Dendritic cell treated with granulocyte-macrophage colony-stimulating factor and Interleukin-4, amounts not matched to agents 40 ng/mL and 50 ng/mL, for 4 days (primary cell): ENCODE results near the gene SPCS2.
"Not testable (repeated sequence)": the region's sequence is repeated elsewhere in the genome, so short reads cannot be mapped to it uniquely, and the experiment has no call there.

ENCODE experiments used
- H3K27ac Mint-ChIP-seq: one replicate; pipeline ENCODE4 v1.8.0; 2022; ENCODE audit warnings: mild to moderate bottlenecking, mixed read lengths
- H3K27me3 Mint-ChIP-seq: one replicate; pipeline ENCODE4 v1.8.0; 2022; ENCODE audit warnings: mild to moderate bottlenecking, mixed read lengths
- H3K36me3 Mint-ChIP-seq: one replicate; pipeline ENCODE4 v1.8.0; 2022; ENCODE audit warnings: low read depth, mixed read lengths
- H3K4me1 Mint-ChIP-seq: one replicate; pipeline ENCODE4 v1.8.0; 2022; ENCODE audit warnings: low read depth, mixed read lengths
- H3K4me3 Mint-ChIP-seq: one replicate; pipeline ENCODE4 v1.8.0; 2022; ENCODE audit warnings: mild to moderate bottlenecking, moderate library complexity, mixed read lengths
- H3K9me3 Mint-ChIP-seq: one replicate; pipeline ENCODE4 v1.8.0; 2022; ENCODE audit warnings: mixed read lengths
- intact Hi-C: fragments of 100-400 bp; cut with micrococcal nuclease; formaldehyde crosslinking; loops from one replicate; pipeline ENCODE4 v1.15.0; 2022

Gene SPCS2

DNA sequence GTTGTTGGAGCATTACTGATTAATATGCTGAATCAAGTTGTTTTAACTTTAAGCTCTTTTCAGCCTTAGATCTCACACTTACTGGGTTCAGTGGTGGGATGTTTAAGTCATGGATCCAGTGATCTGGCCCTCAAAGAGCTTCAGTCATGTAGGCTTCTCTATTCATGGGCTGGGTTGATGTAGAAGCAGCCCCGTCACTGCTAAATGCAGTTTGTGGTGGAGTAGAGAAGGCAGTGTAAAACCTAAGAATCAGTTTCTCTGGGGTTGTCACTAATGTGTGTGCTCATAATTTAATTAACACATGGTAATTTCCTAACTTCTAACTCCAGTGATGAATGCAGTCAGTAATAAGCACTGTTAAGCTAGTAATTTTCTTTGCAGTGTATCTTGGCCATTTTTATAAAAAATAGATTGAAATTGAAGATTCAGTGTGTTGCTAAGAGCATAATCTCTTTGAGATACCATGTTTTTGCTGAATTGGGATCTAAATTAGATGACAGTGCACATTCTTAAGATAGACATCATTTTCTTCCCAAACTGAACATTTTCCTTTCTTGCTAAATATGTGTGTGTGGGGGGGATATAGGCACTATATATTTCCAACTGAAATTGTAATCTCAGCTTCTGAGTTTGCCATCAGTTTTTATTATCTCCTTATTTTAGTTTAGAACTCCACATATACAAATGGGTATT is 9.0 kb downstream of the SPCS2 start:
- Mint-ChIP-seq H3K27ac (peak overlapping the region; percentile 31), H3K4me3 (no peak overlapping the region)

DNA sequence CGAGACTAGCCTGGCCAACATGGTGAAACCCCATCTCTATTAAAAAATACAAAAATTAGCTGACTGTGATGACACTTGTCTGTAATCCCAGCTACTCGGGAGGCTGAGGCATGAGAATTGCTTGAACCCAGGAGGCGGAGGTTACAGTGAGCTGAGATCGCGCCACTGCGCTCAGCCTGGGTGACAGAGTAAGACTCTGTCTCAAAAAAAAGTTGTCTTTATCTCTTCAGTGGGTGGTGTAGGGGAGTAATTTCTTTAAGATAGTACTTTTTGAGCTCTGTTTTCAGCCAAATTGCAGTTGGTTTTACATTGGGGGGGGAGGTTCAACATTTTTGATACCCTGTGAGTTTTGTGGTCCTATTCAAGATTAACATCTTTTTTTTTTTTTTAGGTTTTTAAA is 11.1 kb downstream of the SPCS2 start:
- intact Hi-C loops, H3K27ac Mint-ChIP-seq, H3K4me3 Mint-ChIP-seq, H3K27me3 Mint-ChIP-seq, H3K9me3 Mint-ChIP-seq: not testable (repeated sequence)
- peaks cover 72% of the 10 kb centered on the region for H3K4me1 Mint-ChIP-seq
- H3K36me3 Mint-ChIP-seq = peaks cover 74% of the 10 kb centered on the region

More for the DNA sequence above, 9.0 kb downstream of the SPCS2 start:
- H3K36me3 Mint-ChIP-seq = peaks cover 80% of the 10 kb centered on the region
- H3K4me1 Mint-ChIP-seq = peaks cover 63% of the 10 kb centered on the region
- intact Hi-C loops = no loop called here
- H3K9me3 Mint-ChIP-seq = no peaks in the 10 kb centered on the region
- H3K27me3 Mint-ChIP-seq = no peaks in the 10 kb centered on the region

DNA sequence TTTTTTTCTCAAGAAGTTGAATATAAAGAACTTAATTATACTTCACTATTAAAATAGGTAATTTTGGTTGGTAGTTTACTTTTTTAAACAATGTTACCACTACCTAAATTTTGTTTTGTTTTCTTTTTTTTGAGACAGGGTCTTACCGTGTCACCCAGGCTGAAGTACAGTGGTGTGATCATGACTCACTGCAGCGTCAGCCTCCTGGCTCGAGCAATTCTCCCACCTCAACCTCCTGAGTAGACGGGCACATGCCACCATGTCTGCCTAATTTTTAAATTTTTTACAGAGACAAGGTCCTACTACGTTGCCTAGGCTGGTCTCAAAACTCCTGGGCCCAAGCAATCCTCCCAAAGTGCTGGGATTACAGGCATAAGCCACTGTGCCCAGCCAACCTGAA is 17.6 kb downstream of the SPCS2 start:
- Mint-ChIP-seq H3K4me1 (peaks cover 36% of the 10 kb centered on the region), H3K9me3 (no peaks in the 10 kb centered on the region), H3K27ac (no peak overlapping the region), H3K4me3 (no peak overlapping the region), H3K27me3 (no peaks in the 10 kb centered on the region), H3K36me3 (peaks cover 78% of the 10 kb centered on the region)
- intact Hi-C loops = no loop called here

- Mint-ChIP-seq H3K4me3 (no peak overlapping the region), H3K27ac (no peak overlapping the region), H3K4me1 (peaks cover 14% of the 10 kb centered on the region), H3K27me3 (no peaks in the 10 kb centered on the region), H3K9me3 (no peaks in the 10 kb centered on the region), H3K36me3 (peaks cover 83% of the 10 kb centered on the region)
- intact Hi-C loops = no loop called here
Measured at GRCh38 chr11:74970852-74971395, 21.9 kb downstream of the SPCS2 start.

GRCh38 chr11:74971424-74971823 is 22.4 kb downstream of the SPCS2 start:
- Mint-ChIP-seq H3K27me3 (no peaks in the 10 kb centered on the region), H3K27ac (no peak overlapping the region), H3K4me3 (no peak overlapping the region), H3K9me3 (no peaks in the 10 kb centered on the region), H3K36me3 (peaks cover 88% of the 10 kb centered on the region), H3K4me1 (peaks cover 14% of the 10 kb centered on the region)
- intact Hi-C loops = no loop called here

GRCh38 chr11:74978041-74978440 is 29.0 kb downstream of the SPCS2 start:
- Mint-ChIP-seq H3K4me1 (peaks cover 16% of the 10 kb centered on the region), H3K36me3 (peaks cover 36% of the 10 kb centered on the region), H3K27ac (no peak overlapping the region), H3K9me3 (no peaks in the 10 kb centered on the region), H3K27me3 (no peaks in the 10 kb centered on the region), H3K4me3 (no peak overlapping the region)
- intact Hi-C loops = no loop called here

DNA sequence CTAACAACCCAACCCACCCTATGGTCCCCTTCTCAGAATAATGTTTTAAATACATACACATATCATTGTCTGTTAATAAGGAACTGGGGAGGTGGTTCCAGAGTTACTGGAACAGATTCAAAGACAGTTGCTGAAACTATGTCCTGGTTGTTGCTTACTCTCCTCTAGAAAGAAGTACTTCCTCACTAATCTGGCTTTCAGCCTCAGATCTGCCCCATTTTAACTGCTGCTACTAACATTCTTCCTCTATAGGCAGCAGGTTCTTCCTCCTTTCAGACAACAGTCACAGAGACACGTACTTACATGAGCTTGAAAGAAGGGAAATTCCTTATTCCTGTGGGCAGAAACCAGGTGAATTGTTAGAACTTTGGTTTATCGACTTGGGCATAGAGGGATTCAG is 31.6 kb downstream of the SPCS2 start:
- Mint-ChIP-seq H3K36me3 (peaks cover 12% of the 10 kb centered on the region), H3K9me3 (no peaks in the 10 kb centered on the region), H3K27me3 (no peaks in the 10 kb centered on the region), H3K4me3 (no peak overlapping the region), H3K27ac (peak overlapping the region; percentile 66), H3K4me1 (peaks cover 22% of the 10 kb centered on the region)
- intact Hi-C loops = no loop called here

DNA sequence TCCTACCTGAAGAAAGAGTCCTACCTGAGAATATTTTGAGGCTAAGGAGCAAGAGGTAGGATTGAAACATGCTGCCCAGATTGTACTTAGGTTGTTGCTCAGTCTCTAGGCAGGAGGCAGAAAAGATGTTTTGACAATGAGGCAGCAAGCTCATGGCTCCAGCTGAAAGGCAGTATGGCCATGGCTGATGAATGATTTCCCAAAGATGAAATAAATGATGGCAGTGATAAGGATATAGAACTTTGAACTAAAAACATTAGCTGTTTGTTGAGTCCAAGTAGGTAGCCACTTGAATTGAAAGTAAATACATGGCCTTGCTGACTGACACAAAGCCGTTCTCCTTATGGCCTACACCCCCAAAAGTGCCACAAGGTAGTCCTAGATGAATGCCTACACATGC is 32.8 kb downstream of the SPCS2 start:
- peaks cover 22% of the 10 kb centered on the region for H3K4me1 Mint-ChIP-seq
- intact Hi-C loops = no loop called here
- H3K4me3 Mint-ChIP-seq = no peak overlapping the region
- H3K9me3 Mint-ChIP-seq = no peaks in the 10 kb centered on the region
- no peak overlapping the region for H3K27ac Mint-ChIP-seq
- H3K27me3 Mint-ChIP-seq = no peaks in the 10 kb centered on the region
- no peaks in the 10 kb centered on the region for H3K36me3 Mint-ChIP-seq

GRCh38 chr11:74984070-74984469 is 35.0 kb downstream of the SPCS2 start:
- no peaks in the 10 kb centered on the region for H3K9me3 Mint-ChIP-seq
- intact Hi-C loops = no loop called here
- H3K4me3 Mint-ChIP-seq = no peak overlapping the region
- H3K36me3 Mint-ChIP-seq = peaks cover 6% of the 10 kb centered on the region
- no peak overlapping the region for H3K27ac Mint-ChIP-seq
- peaks cover 26% of the 10 kb centered on the region for H3K4me1 Mint-ChIP-seq
- no peaks in the 10 kb centered on the region for H3K27me3 Mint-ChIP-seq

DNA sequence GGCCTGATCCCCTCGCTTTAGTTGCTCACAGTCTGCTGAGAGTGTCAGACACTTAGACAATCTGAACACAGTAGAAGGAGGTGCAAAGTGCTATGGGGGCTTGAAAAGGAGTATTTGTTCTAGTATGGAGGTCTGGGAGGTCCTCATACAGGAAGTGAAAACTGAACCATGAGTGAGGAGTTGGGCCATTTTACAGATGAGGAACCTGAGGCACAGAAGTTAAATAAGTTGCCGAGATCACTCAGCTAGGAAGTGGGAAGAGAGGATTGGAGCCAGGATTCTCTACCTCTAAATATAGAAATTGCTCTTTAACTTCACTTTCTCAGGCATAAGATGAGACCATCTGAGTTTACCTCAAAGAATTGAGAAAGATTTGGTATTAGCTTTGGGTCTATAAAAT is 35.7 kb downstream of the SPCS2 start:
- Mint-ChIP-seq H3K27me3 (no peaks in the 10 kb centered on the region), H3K27ac (no peak overlapping the region), H3K4me3 (no peak overlapping the region), H3K4me1 (peaks cover 30% of the 10 kb centered on the region), H3K9me3 (no peaks in the 10 kb centered on the region), H3K36me3 (peaks cover 8% of the 10 kb centered on the region)
- intact Hi-C loops = no loop called here

DNA sequence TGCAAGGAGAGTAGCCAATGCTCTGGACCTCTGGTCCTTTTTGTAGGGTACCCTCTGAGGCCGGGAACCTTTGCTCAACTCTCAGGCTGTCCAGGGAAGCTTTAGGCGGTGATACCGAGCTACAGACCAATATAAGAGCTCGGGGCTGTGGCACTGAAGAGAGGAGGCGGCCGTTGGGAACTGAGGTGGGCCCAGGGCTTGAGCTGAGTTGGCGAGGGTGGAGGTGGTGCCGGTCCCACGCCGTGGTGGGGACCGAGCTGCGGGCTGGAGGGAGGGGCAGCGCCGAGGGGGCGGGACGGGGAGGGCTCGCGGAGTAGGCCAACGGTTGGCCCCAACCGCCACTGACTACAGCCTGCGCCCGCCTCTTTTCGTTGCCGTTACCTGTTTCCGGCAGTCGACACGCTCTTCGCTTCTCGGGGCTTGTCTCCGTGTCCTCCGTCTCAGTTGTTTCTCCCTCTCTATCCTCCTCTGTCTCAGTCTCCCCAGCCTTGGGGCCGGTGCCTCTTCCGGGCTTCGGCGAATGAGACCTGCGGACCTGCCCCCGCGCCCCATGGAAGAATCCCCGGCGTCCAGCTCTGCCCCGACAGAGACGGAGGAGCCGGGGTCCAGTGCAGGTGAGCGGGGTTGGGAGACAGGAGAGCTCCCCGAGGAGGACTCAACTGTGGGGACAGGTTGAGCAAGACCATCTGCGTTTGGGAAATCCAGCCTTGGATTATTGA is 39.6 kb downstream of the SPCS2 start, which contains the start of gene NEU3:
TSS of gene NEU3 (plus strand) at position 393 of the 719 bp plus-strand sequence. CDS start at position 521, 128 bp downstream.
- Mint-ChIP-seq H3K4me3 (peak within 1 kb of the TSS; percentile 98), H3K9me3 (no peaks in the 10 kb centered on the region), H3K27me3 (no peaks in the 10 kb centered on the region), H3K36me3 (peaks cover 26% of the 10 kb centered on the region), H3K4me1 (peaks cover 40% of the 10 kb centered on the region), H3K27ac (peak within 1 kb of the TSS; percentile 93)
- intact Hi-C loops = loop anchor here (2.0 kb wide), 1 partner anchor 40 kb away; the partner anchor contains the start of genes SPCS2 and XRRA1

DNA sequence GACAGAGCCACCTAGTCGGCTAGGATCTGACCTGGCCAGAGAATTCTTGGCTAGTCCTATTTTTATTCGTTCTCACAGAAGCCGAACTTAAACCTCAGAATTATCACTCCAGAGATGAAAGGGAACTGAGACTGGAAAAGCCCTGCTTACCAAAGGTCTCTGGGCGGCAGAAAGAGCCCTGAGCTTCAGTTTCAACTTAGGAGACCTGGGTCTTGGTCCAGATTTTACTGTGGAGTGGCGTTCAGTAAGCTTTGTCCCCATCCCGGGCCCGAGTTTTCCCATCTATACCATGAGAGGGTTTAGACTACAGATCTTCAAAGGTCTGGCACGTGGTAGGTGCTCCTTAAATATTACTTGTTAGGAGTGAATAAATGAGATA is 40.2 kb downstream of the SPCS2 start:
- Mint-ChIP-seq H3K27me3 (no peaks in the 10 kb centered on the region), H3K4me3 (peak overlapping the region; percentile 98), H3K27ac (peak overlapping the region; percentile 93), H3K4me1 (peaks cover 40% of the 10 kb centered on the region), H3K36me3 (peaks cover 31% of the 10 kb centered on the region), H3K9me3 (no peaks in the 10 kb centered on the region)
- intact Hi-C loops = loop anchor here (2.0 kb wide), 1 partner anchor 40 kb away; the partner anchor contains the start of genes SPCS2 and XRRA1

- H3K27me3 Mint-ChIP-seq, H3K9me3 Mint-ChIP-seq, intact Hi-C loops: not testable (repeated sequence)
- peaks cover 40% of the 10 kb centered on the region for H3K36me3 Mint-ChIP-seq
- peaks cover 33% of the 10 kb centered on the region for H3K4me1 Mint-ChIP-seq
- H3K27ac Mint-ChIP-seq = peak overlapping the region; percentile 93
- peak overlapping the region; percentile 98 for H3K4me3 Mint-ChIP-seq
Measured at GRCh38 chr11:74990150-74990549, 41.1 kb downstream of the SPCS2 start.

- H3K36me3 Mint-ChIP-seq = peaks cover 48% of the 10 kb centered on the region
- no peak overlapping the region for H3K4me3 Mint-ChIP-seq
- no peaks in the 10 kb centered on the region for H3K9me3 Mint-ChIP-seq
- H3K4me1 Mint-ChIP-seq = peaks cover 33% of the 10 kb centered on the region
- no peaks in the 10 kb centered on the region for H3K27me3 Mint-ChIP-seq
- intact Hi-C loops = no loop called here
- H3K27ac Mint-ChIP-seq = peak overlapping the region; percentile 93
Measured at GRCh38 chr11:74990941-74991340, 41.9 kb downstream of the SPCS2 start.
